ENCODE results near the gene CLIC1.

GRCh38 chr6:31715022-31715958 is 21.0 kb downstream of the CLIC1 start, which contains the start of gene LY6G6D:
- TF ChIP-seq CTCF (IDR thresholded peaks at IDR 0.05) (no peak), POLR2A (IDR thresholded peaks at IDR 0.05) (no peak)
